B cell (primary cell): ENCODE measurements around the gene SEC16A. TPM values are rescaled to one million over a fixed set of nuclear protein-coding genes. Genes with fewer than 3 reads are reported as not detected.

ENCODE experiments used
- ATAC-seq: fragments of 200-7000 bp; cut with Tn5 transposase; one replicate; pipeline ENCODE4 v1.10.0; 2021; ENCODE audit warnings: low read depth, mild to moderate bottlenecking, moderate number of reproducible peaks, moderate library complexity
- CTCF ChIA-PET: fragments of 350-600 bp; sonication (Branson Sonifier 250); formaldehyde crosslinking; loops from one replicate; lab custom pipeline; 2021; ENCODE audit warnings: antibody characterized with exemption, inconsistent platforms; lab: Charles Lee
- POLR2A ChIA-PET: fragments of 350-600 bp; sonication (Branson Sonifier 250); formaldehyde crosslinking; loops from one replicate; lab custom pipeline; 2021; ENCODE audit warnings: antibody characterized with exemption; lab: Charles Lee
- DNase-seq: peaks from one replicate; pipeline ENCODE4 v3.0.0; 2013
- H2AFZ ChIP-seq: 2 replicates; pipeline ENCODE4 v1.6.1; 2012; ENCODE audit warnings: mild to moderate bottlenecking, low read depth, low read length; ENCODE audit not compliant: insufficient read depth, poor library complexity, severe bottlenecking
- H3K27ac ChIP-seq, 2 donors: 1 replicate in 1 of 2; 2 replicates in 1 of 2; pipeline ENCODE4 v1.5.1; 2012 to 2013; ENCODE audit warnings: low read length in 2 of 2, mild to moderate bottlenecking in 2 of 2, moderate library complexity in 1 of 2
- H3K27me3 ChIP-seq, 4 experiments: fragments of 200-600 bp in 1 of 4; sonication (generic) in 1 of 4; replicated peaks in 1 of 4; 1 replicate in 2 of 4; 2 replicates in 2 of 4; pipeline versions ENCODE4 v1.6.1 to v1.7.0; 2013 to 2016; ENCODE audit warnings: low read length in 3 of 4, mild to moderate bottlenecking in 2 of 4, mixed read lengths in 1 of 4, moderate library complexity in 1 of 4; ENCODE audit not compliant: insufficient read depth in 4 of 4, control insufficient read depth in 3 of 4; ENCODE audit errors: control extremely low read depth in 1 of 4
- H3K36me3 ChIP-seq, 2 experiments: replicated peaks in 1 of 2; 1 replicate in 1 of 2; 2 replicates in 1 of 2; pipeline versions ENCODE4 v1.6.1 to v1.7.1; 2013; ENCODE audit warnings: low read length in 1 of 2; ENCODE audit not compliant: insufficient read depth in 2 of 2, control insufficient read depth in 1 of 2; ENCODE audit errors: control extremely low read depth in 1 of 2, extremely low read depth in 1 of 2
- H3K4me1 ChIP-seq, 2 donors: fragments of 200-600 bp in 1 of 2; sonication (generic) in 1 of 2; 1 replicate in 1 of 2; 2 replicates in 1 of 2; pipeline versions ENCODE4 v1.5.1 to v1.6.1; 2013 to 2017; ENCODE audit warnings: low read length in 2 of 2; ENCODE audit not compliant: control insufficient read depth in 2 of 2, insufficient read depth in 2 of 2
- H3K4me2 ChIP-seq: replicated peaks from 2 replicates; pipeline ENCODE3; 2012; ENCODE audit warnings: mild to moderate bottlenecking, low read depth, low read length; ENCODE audit not compliant: poor library complexity, severe bottlenecking
- H3K4me3 ChIP-seq, 5 experiments: fragments of 200-600 bp in 1 of 5; sonication (generic) in 1 of 5; 1 replicate in 3 of 5; 2 replicates in 2 of 5; pipeline versions ENCODE4 v1.5.1 to v1.7.0; 2011 to 2016; ENCODE audit warnings: low read length in 4 of 5, mild to moderate bottlenecking in 4 of 5, low read depth in 2 of 5, control low read depth in 1 of 5, moderate library complexity in 1 of 5; ENCODE audit not compliant: insufficient read depth in 1 of 5; ENCODE audit errors: control extremely low read depth in 1 of 5, extremely low read depth in 1 of 5
- H3K79me2 ChIP-seq: fragments of 200-600 bp; sonication (generic); one replicate; pipeline ENCODE4 v1.6.0; 2016; ENCODE audit warnings: low read length; ENCODE audit not compliant: control insufficient read depth, insufficient read depth
- H3K9ac ChIP-seq: fragments of 200-600 bp; sonication (generic); 2 replicates; pipeline ENCODE4 v1.6.1; 2017; ENCODE audit warnings: mild to moderate bottlenecking, low read length, moderate library complexity
- H3K9me3 ChIP-seq, 3 donors: one replicate each; pipeline versions ENCODE4 v1.6.1 to v1.7.1; 2013; ENCODE audit warnings: low read length in 2 of 3; ENCODE audit not compliant: control insufficient read depth in 2 of 3, insufficient read depth in 1 of 3; ENCODE audit errors: control extremely low read depth in 1 of 3
- H4K20me1 ChIP-seq: 2 replicates; pipeline ENCODE4 v1.6.0; 2012; ENCODE audit warnings: mild to moderate bottlenecking, low read length; ENCODE audit not compliant: insufficient read depth, control insufficient read depth, poor library complexity, severe bottlenecking
- H3K27ac Mint-ChIP-seq: one replicate; pipeline ENCODE4 v1.8.0; 2021; ENCODE audit warnings: mixed read lengths
- H3K27me3 Mint-ChIP-seq: one replicate; pipeline ENCODE4 v1.8.0; 2021; ENCODE audit warnings: mixed read lengths
- H3K4me1 Mint-ChIP-seq: one replicate; pipeline ENCODE4 v1.8.0; 2021; ENCODE audit warnings: mixed read lengths
- H3K4me3 Mint-ChIP-seq: one replicate; pipeline ENCODE4 v1.8.0; 2021; ENCODE audit warnings: mixed read lengths
- H3K9me3 Mint-ChIP-seq: one replicate; pipeline ENCODE4 v1.8.0; 2022; ENCODE audit warnings: mixed read lengths; ENCODE audit not compliant: insufficient read depth
- EZH2 ChIP-seq: IDR thresholded peaks from 2 replicates; pipeline ENCODE4 v1.6.1; 2012; ENCODE audit warnings: borderline replicate concordance, low read depth, mild to moderate bottlenecking, moderate library complexity, low read length; ENCODE audit not compliant: insufficient read depth, poor library complexity, severe bottlenecking
- WGBS: methylation state at CpG from one replicate; pipeline ENCODE4 v1.1.5; 2013; ENCODE audit warnings: missing lambda C conversion rate; ENCODE audit not compliant: insufficient coverage; 5-methylcytosine and 5-hydroxymethylcytosine counted together
- intact Hi-C: fragments of 100-400 bp; cut with micrococcal nuclease; formaldehyde crosslinking; loops from one replicate; pipeline ENCODE4 v1.10.0; 2022
- polyA plus RNA-seq: library from polyadenylated mRNA; depleted of rRNA; stranded (reverse); fragments of >200 nt; gene quantifications from 2 replicates; pipeline ENCODE4 v1.2.3, GENCODE V29; 2012
- total RNA-seq, 2 donors: library from RNA; stranded (reverse); fragments of 120-200 nt in 1 of 2; gene quantifications; 1 replicate in 1 of 2; 2 replicates in 1 of 2; pipeline versions ENCODE4 v1.2.3 to v1.2.4, GENCODE V29; 2013 to 2022
- TF ChIP-seq, protein P1 (sequence below): fragments of 200-600 bp; IDR thresholded peaks from one replicate; pipeline ENCODE4 v1.8.0; 2022; ENCODE audit warnings: antibody characterized with exemption, mild to moderate bottlenecking

SEC16A gene
- total and polyA plus RNA-seq, 2 donors (not counting 1 experiment from before 2014, with no cell fraction given) = 31.7 to 73.4 TPM

DNA sequence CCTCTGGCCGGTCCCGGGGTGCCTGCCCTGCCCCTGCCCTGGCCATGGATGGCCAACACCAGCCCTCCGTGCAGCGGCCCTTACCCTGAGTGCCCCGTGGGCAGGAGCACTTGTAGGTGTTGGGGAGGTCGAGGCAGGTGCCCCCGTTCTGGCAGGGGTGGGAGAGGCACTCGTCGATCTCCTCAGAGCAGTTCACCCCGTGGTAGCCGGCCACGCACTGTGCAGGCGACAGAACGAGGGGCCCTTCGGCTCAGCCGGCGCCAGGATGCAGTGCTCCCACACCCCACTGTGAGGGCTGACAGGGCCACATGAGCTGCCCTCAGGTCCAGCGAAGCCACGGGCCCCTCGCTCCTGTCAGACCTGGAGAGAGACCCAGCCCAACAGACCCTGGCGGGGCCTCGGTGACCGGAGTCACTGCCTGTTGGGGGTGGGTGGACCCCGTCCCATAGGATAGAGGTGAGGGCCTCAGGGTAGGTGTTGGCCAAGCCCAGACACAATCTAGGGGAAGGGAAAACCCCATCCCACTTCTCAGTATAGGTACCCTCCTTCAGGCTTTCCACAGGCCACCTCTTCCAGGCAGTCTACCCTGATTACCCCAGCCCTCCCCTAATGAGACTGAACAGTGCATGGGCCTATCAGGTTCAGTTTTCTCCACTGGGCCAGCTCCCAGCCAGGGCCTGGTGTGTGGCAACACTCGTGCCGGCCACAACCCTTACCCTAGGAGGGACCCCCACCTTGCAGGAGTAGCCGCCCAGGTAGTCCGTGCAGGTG is 24.6 kb upstream of the SEC16A start:
- H3K4me3 ChIP-seq = no peak overlapping the region
- H3K4me2 ChIP-seq = no peak overlapping the region
- no peak for ATAC-seq
- POLR2A ChIA-PET = no interaction called here
- DNase-seq = no peak
- H3K79me2 ChIP-seq = no peaks in the 10 kb centered on the region
- Mint-ChIP-seq H3K4me3 (no peak overlapping the region), H3K4me1 (no peaks in the 10 kb centered on the region), H3K27me3 (no peaks in the 10 kb centered on the region), H3K27ac (no peak overlapping the region), H3K9me3 (no peaks in the 10 kb centered on the region)
- H4K20me1 ChIP-seq = peaks cover 9% of the 10 kb centered on the region
- no peak for TF ChIP-seq EZH2
- H3K36me3 ChIP-seq = peaks cover 0 to 85% of the 10 kb centered on the region in 2 experiments
- no peak overlapping the region for H3K27ac ChIP-seq
- intact Hi-C loops = no loop called here
- H3K27me3 ChIP-seq = no peaks in the 10 kb centered on the region
- no peak overlapping the region for H2AFZ ChIP-seq
- no peak overlapping the region for H3K9ac ChIP-seq
- CTCF ChIA-PET = no interaction called here
- no peaks in the 10 kb centered on the region for H3K9me3 ChIP-seq
- 97% methylated on average over 21 of the region's 28 CpGs for WGBS
- H3K4me1 ChIP-seq = no peaks in the 10 kb centered on the region

DNA sequence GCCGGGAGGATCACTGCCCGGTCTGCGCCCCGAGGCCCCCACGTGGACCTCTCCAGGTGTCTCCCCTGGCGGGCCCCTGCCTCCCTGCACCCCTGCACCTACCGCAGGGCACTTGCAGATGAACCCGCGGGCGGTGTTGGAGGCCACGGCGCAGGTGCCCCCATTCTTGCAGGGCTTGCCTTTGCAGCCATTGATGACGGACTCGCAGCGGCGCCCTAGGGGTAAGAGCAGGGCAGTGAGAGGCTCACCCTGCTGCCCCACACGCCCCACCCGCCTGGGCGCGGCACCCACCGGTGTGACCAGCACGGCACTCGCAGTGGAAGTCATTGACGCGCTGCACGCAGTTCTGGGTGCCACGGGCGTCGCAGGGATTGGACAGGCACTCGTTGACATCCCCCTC is 23.6 kb upstream of the SEC16A start:
- Mint-ChIP-seq H3K4me1 (no peaks in the 10 kb centered on the region), H3K27me3 (no peaks in the 10 kb centered on the region), H3K9me3 (no peaks in the 10 kb centered on the region), H3K27ac (no peak overlapping the region), H3K4me3 (no peak overlapping the region)
- H3K79me2 ChIP-seq = no peaks in the 10 kb centered on the region
- no peak overlapping the region for H3K9ac ChIP-seq
- H3K27me3 ChIP-seq = no peaks in the 10 kb centered on the region
- peaks cover 9% of the 10 kb centered on the region for H4K20me1 ChIP-seq
- no peak for TF ChIP-seq EZH2
- TF ChIP-seq, protein P1, sequence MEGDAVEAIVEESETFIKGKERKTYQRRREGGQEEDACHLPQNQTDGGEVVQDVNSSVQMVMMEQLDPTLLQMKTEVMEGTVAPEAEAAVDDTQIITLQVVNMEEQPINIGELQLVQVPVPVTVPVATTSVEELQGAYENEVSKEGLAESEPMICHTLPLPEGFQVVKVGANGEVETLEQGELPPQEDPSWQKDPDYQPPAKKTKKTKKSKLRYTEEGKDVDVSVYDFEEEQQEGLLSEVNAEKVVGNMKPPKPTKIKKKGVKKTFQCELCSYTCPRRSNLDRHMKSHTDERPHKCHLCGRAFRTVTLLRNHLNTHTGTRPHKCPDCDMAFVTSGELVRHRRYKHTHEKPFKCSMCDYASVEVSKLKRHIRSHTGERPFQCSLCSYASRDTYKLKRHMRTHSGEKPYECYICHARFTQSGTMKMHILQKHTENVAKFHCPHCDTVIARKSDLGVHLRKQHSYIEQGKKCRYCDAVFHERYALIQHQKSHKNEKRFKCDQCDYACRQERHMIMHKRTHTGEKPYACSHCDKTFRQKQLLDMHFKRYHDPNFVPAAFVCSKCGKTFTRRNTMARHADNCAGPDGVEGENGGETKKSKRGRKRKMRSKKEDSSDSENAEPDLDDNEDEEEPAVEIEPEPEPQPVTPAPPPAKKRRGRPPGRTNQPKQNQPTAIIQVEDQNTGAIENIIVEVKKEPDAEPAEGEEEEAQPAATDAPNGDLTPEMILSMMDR = no peak
- ChIA-PET POLR2A (no interaction called here), CTCF (no interaction called here)
- intact Hi-C loops = no loop called here
- no peak overlapping the region for H3K4me3 ChIP-seq
- DNase-seq (no peak), ATAC-seq (no peak)
- H3K4me2 ChIP-seq = no peak overlapping the region
- no peak overlapping the region for H2AFZ ChIP-seq
- H3K4me1 ChIP-seq = no peaks in the 10 kb centered on the region
- H3K27ac ChIP-seq = no peak overlapping the region
- peaks cover 0 to 82% of the 10 kb centered on the region in 2 experiments for H3K36me3 ChIP-seq
- H3K9me3 ChIP-seq = no peaks in the 10 kb centered on the region
- 95% methylated on average over 28 of the region's 30 CpGs for WGBS
